Liver (tissue), 9 donors: ENCODE data around the gene ACP4. TPM values are rescaled to one million over a fixed set of nuclear protein-coding genes. Genes with fewer than 3 reads are reported as not detected.
"Not testable (repeated sequence)": the region's sequence is repeated elsewhere in the genome, so short reads cannot be mapped to it uniquely, and the experiment has no call there.

ENCODE experiments used
- DNase-seq: peaks from one replicate; pipeline ENCODE4 v3.0.0-alpha.2; 2017; ENCODE audit warnings: low spot score
- H3K27ac ChIP-seq, 2 donors: one replicate each; pipeline ENCODE4 v1.7.0; 2013; ENCODE audit warnings: inconsistent platforms in 2 of 2, low read length in 2 of 2, control low read depth in 1 of 2, low read depth in 1 of 2, mild to moderate bottlenecking in 1 of 2
- H3K27me3 ChIP-seq, 4 donors: one replicate each; pipeline versions ENCODE4 v1.6.1 to v1.7.0; 2013; ENCODE audit warnings: low read length in 3 of 4, inconsistent platforms in 1 of 4, mild to moderate bottlenecking in 1 of 4, moderate library complexity in 1 of 4; ENCODE audit not compliant: control insufficient read depth in 4 of 4, insufficient read depth in 4 of 4
- H3K36me3 ChIP-seq, 4 donors: one replicate each; pipeline versions ENCODE4 v1.6.1 to v1.7.0; 2013; ENCODE audit warnings: low read length in 3 of 4, mild to moderate bottlenecking in 3 of 4, low read depth in 1 of 4, moderate library complexity in 1 of 4; ENCODE audit not compliant: control insufficient read depth in 4 of 4, insufficient read depth in 3 of 4
- H3K4me1 ChIP-seq, 4 donors: one replicate each; pipeline versions ENCODE4 v1.6.1 to v1.7.0; 2013; ENCODE audit warnings: low read length in 3 of 4, mild to moderate bottlenecking in 3 of 4, moderate library complexity in 1 of 4; ENCODE audit not compliant: control insufficient read depth in 4 of 4, insufficient read depth in 4 of 4
- H3K4me3 ChIP-seq, 3 donors: one replicate each; pipeline versions ENCODE4 v1.6.1 to v1.7.0; 2013; ENCODE audit warnings: low read length in 3 of 3, control low read depth in 1 of 3, low read depth in 1 of 3, mild to moderate bottlenecking in 1 of 3
- H3K9ac ChIP-seq, 2 donors: one replicate each; pipeline ENCODE4 v1.7.0; 2013; ENCODE audit warnings: low read length in 2 of 2, mild to moderate bottlenecking in 2 of 2, moderate library complexity in 2 of 2, control low read depth in 1 of 2, low read depth in 1 of 2
- H3K9me3 ChIP-seq, 4 donors: one replicate each; pipeline versions ENCODE4 v1.6.1 to v1.7.0; 2013; ENCODE audit warnings: low read length in 3 of 4; ENCODE audit not compliant: control insufficient read depth in 4 of 4
- ATF3 ChIP-seq: IDR thresholded peaks from 2 replicates; pipeline ENCODE4 v1.6.1; 2016; ENCODE audit warnings: antibody characterized with exemption
- CTCF ChIP-seq: fragments of 150-350 bp; IDR thresholded peaks from 2 replicates; pipeline ENCODE4 v1.5.1; 2017; ENCODE audit warnings: improper control_type of control experiment, low read depth, low read length; ENCODE audit not compliant: missing input control
- EGR1 ChIP-seq, 2 donors: IDR thresholded peaks; 2 replicates each; pipeline ENCODE4 v1.6.1; 2016 to 2018; ENCODE audit warnings: antibody characterized with exemption in 2 of 2, low read depth in 2 of 2
- FOXA1 ChIP-seq: IDR thresholded peaks from 2 replicates; pipeline ENCODE4 v1.6.1; 2016; ENCODE audit warnings: antibody characterized with exemption
- FOXA2 ChIP-seq: IDR thresholded peaks from 2 replicates; pipeline ENCODE4 v1.6.1; 2016; ENCODE audit warnings: antibody characterized with exemption
- GABPA ChIP-seq, 2 donors: IDR thresholded peaks in 1 of 2; conservative IDR thresholded peaks in 1 of 2; 2 replicates each; pipeline ENCODE4 v1.6.1; 2016; ENCODE audit warnings: antibody characterized with exemption in 2 of 2, mild to moderate bottlenecking in 1 of 2, moderate library complexity in 1 of 2
- HNF4A ChIP-seq, 2 donors: conservative IDR thresholded peaks; 2 replicates each; pipeline ENCODE4 v1.6.1; 2016; ENCODE audit warnings: antibody characterized with exemption in 2 of 2, mild to moderate bottlenecking in 2 of 2
- HNF4G ChIP-seq: IDR thresholded peaks from 2 replicates; pipeline ENCODE4 v1.6.1; 2016; ENCODE audit warnings: antibody characterized with exemption
- JUND ChIP-seq, 2 donors: IDR thresholded peaks; 2 replicates each; pipeline ENCODE4 v1.6.1; 2016; ENCODE audit warnings: antibody characterized with exemption in 2 of 2
- MAX ChIP-seq: IDR thresholded peaks from 2 replicates; pipeline ENCODE4 v1.6.1; 2016; ENCODE audit warnings: antibody characterized with exemption
- NR2F2 ChIP-seq: IDR thresholded peaks from 2 replicates; pipeline ENCODE4 v1.6.1; 2016; ENCODE audit warnings: antibody characterized with exemption
- RAD21 ChIP-seq, 2 donors: IDR thresholded peaks; 2 replicates each; pipeline ENCODE4 v1.6.1; 2016; ENCODE audit warnings: antibody characterized with exemption in 2 of 2, mild to moderate bottlenecking in 2 of 2
- REST ChIP-seq: IDR thresholded peaks from 2 replicates; pipeline ENCODE4 v1.6.1; 2016; ENCODE audit warnings: antibody characterized with exemption, mild to moderate bottlenecking
- RXRA ChIP-seq, 2 donors: IDR thresholded peaks; 2 replicates each; pipeline ENCODE4 v1.6.1; 2017 to 2018; ENCODE audit warnings: antibody characterized with exemption in 2 of 2, mild to moderate bottlenecking in 1 of 2
- SP1 ChIP-seq: IDR thresholded peaks from 2 replicates; pipeline ENCODE4 v1.6.1; 2018; ENCODE audit warnings: antibody characterized with exemption, mild to moderate bottlenecking
- TAF1 ChIP-seq: conservative IDR thresholded peaks from 2 replicates; pipeline ENCODE4 v1.6.1; 2016; ENCODE audit warnings: antibody characterized with exemption, mild to moderate bottlenecking
- YY1 ChIP-seq: IDR thresholded peaks from 2 replicates; pipeline ENCODE4 v1.6.1; 2016; ENCODE audit warnings: antibody characterized with exemption, mild to moderate bottlenecking
- ZBTB33 ChIP-seq: IDR thresholded peaks from 2 replicates; pipeline ENCODE4 v1.6.1; 2016; ENCODE audit warnings: antibody characterized with exemption
- WGBS: extraction: QIAGEN DNeasy Blood & Tissue Kit; methylation state at CpG from one replicate; pipeline ENCODE4 v1.1.7; 2013; 5-methylcytosine and 5-hydroxymethylcytosine counted together
- polyA plus RNA-seq, 2 donors: library from polyadenylated mRNA; stranded (reverse) in 1 of 2; unstranded in 1 of 2; fragments of 200-250 nt in 1 of 2; fragments of >200 nt in 1 of 2; fragmentation: Nextera tagmentation in 1 of 2; extraction: Ambion mirVana in 1 of 2; gene quantifications; one replicate each; pipeline versions ENCODE4 v1.2.1 to v1.2.3, GENCODE V29; 2013 to 2015
- total RNA-seq, 2 donors: library from RNA; depleted of rRNA; stranded (reverse); fragments of >200 nt; gene quantifications; one replicate each; pipeline ENCODE4 v1.2.3, GENCODE V29; 2014
- donor health status: healthy.
- donor health status: healthy.
- donor health status: healthy.
- donor health status: healthy.
- donor health status: healthy.

ACP4 gene
- total and polyA plus RNA-seq, 4 donors = 0.06 to 0.19 TPM; not detected in 2

GRCh38 chr19:50780753-50781435 is 9.3 kb upstream of the ACP4 start:
- DNase-seq = no peak
- 58% methylated on average over 16 of the region's 16 CpGs for WGBS
- Histone ChIP-seq H3K4me1 (no peaks in the 10 kb centered on the region), H3K27me3 (peaks cover 2 to 11% (median 6%) of the 10 kb centered on the region in 4 donors), H3K9me3 (no peaks in the 10 kb centered on the region), H3K36me3 (no peaks in the 10 kb centered on the region), H3K27ac (no peak overlapping the region), H3K9ac (no peak overlapping the region), H3K4me3 (no peak overlapping the region)
- no peak for TF ChIP-seq NR2F2

GRCh38 chr19:50783848-50784152 is 6.4 kb upstream of the ACP4 start:
- not testable (repeated sequence) for H3K9me3 ChIP-seq
- WGBS = 38% methylated on average over 8 of the region's 8 CpGs

GRCh38 chr19:50784710-50785109 is 5.5 kb upstream of the ACP4 start:
- peaks cover 0 to 3% (median under 1%) of the 10 kb centered on the region in 4 donors for H3K27me3 ChIP-seq

More at GRCh38 chr19:50783848-50784152, 6.4 kb upstream of the ACP4 start:
- peaks cover 2 to 11% (median 4%) of the 10 kb centered on the region in 4 donors for H3K27me3 ChIP-seq
- H3K27ac ChIP-seq, H3K4me3 ChIP-seq, H3K4me1 ChIP-seq, H3K36me3 ChIP-seq, H3K9ac ChIP-seq, DNase-seq: not testable (repeated sequence)

More at GRCh38 chr19:50784710-50785109, 5.5 kb upstream of the ACP4 start:
- TF ChIP-seq JUND (IDR thresholded peaks at IDR 0.05) (no peak), YY1 (no peak), CTCF (no peak), ATF3 (no peak), FOXA1 (no peak), NR2F2 (no peak), REST (no peak), RXRA (IDR thresholded peaks at IDR 0.05) (no peak), HNF4G (no peak), ZBTB33 (no peak), EGR1 (IDR thresholded peaks at IDR 0.05; ENCODE audit: low read depth in 2 of 2) (no peak), RAD21 (IDR thresholded peaks at IDR 0.05) (no peak), FOXA2 (no peak), TAF1 (no peak), HNF4A (conservative IDR thresholded peaks at IDR 0.05) (no peak), MAX (no peak), GABPA (IDR thresholded peaks at IDR 0.05 in 1 of 2, conservative IDR thresholded peaks at IDR 0.05 in 1 of 2) (no peak), SP1 (no peak)
- H3K9me3 ChIP-seq = no peaks in the 10 kb centered on the region
- no peak for DNase-seq
- WGBS = 90% methylated on average over 3 of the region's 3 CpGs
- H3K27ac ChIP-seq = no peak overlapping the region
- H3K36me3 ChIP-seq = no peaks in the 10 kb centered on the region
- no peak overlapping the region for H3K4me3 ChIP-seq
- H3K4me1 ChIP-seq = no peaks in the 10 kb centered on the region
- H3K9ac ChIP-seq = no peak overlapping the region
